ENCODE results near the gene GSE1.

GSE1 gene

DNA sequence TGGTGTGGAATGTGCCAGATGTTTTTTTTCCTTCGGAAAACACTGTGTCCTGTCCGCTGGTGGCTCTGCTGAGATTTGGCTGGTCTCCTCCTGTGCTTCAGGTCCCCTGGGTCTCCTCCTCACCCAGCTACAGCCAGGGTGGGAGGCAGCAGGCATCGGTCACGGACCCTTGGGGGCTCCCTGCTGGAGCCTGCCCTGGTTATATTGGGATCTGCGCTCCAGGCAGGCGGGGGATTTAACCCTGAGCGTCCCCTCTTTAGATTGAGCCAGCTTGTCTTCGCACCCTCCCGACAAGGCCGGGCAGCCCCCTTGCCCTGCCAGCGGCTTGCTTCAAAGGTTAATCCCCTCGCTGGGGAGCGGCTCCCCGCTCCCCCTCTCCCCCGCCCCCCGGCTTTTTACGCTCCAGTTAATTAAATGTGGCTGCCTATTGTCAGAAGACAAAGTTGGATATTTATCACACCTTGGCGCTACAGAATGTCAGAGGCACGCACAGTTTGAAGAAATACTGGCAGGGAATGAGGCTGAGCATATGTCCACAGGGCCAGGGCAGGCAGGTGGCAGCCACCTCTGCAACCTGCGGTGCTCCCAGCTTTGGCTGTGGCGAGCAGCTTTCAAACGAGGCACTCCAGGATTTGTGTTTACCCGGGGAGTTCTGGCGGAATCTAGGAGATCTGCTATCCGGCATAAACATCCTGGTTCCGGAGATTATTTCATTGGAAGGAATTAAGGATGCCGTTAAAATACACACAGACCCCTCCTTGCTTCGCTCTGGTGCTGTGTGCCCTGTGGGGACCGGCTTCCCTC lies 38.2 kb upstream of the GSE1 start:
- no peak for DNase-seq

DNA sequence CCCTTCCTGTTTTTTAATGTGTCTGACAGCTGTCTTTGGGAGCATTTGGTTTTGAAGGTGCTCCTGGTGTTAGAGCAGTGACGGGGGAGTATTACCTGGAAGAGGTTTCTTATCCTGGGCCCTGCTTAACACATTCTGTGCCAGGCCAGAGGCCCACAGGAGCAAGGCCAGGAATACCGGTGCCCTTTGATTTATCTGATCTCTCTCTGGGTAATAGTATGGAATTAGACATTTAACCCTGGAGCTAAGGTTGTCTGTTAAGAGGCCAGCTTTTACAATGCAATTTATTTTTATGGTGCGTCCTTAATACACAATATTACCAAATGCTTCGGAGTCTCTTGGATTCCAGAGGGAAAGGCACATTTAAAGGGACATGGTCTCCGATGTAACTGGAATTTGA lies 37.2 kb upstream of the GSE1 start:
- DNase-seq: no peak

DNA sequence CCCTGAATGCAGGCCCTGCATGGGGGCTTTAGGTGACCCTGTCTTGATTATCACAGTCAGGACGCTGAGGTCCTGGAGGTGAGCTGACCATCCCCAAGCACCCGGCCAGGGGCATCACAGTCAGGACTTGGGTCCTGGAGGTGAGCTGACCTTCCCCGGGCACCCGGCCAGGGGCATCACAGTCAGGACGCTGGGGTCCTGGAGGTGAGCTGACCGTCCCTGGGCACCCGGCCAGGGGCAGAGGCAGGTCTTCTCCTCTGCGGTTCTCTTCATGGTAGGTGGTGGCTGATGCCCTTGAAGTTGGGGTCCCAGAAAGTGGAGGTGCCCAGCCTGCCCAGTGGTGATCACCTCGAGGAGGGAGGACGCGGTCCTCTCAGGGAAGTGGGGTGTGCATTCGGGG lies 36.2 kb upstream of the GSE1 start:
- no peak for DNase-seq

DNA sequence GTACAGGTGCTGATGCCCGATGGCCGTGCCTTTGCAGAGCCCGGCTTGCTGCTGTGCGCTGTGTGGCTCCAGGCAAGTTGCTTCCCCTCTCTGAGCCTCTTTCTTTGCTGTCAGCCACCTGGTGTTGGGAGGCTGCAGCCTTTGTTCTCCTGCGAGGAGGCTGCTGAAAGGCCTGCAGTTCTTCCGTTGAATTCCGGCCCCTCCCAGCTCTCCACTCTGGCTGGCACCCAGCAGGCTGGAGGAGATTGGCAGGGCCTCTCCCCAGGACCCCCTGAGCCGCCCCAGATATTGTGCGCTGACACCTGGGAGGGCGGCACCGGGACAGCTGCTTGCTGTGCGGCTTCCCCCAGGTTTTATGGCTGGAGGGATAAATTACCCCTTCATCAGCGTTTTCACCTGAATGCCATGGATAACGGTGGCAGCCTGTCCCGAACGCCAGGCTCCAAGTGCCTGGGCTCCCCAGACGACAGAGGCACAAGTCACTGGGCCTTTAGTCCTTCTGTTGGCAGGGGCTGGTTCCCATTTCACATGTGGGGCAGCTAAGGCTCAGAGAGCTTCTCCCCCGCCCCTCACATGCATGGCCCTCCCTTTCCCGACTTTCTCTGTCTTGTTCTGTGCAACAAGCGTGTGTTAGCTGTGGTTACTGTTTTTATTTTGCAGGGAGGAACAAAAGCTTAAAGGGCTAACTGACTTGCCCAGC lies 35.1 kb upstream of the GSE1 start:
- peak; percentile 30 for DNase-seq

DNA sequence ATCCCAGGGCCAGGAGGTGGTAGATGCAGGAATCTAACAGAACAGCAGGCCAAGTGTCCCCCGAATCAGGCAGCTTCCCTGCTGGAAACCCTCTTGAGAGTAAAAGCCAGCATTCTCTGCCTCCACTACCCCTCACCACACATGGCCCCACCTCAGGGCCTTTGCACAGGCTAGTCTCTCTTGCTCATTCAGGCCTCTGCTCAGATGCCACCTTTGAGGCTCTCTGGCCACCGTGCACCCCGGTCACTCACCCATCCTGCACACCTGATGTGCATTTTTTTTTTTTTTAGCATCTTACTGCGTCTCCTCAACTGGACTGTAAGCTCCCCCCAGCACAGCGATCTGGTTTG lies 34.5 kb upstream of the GSE1 start:
- no peak for DNase-seq

DNA sequence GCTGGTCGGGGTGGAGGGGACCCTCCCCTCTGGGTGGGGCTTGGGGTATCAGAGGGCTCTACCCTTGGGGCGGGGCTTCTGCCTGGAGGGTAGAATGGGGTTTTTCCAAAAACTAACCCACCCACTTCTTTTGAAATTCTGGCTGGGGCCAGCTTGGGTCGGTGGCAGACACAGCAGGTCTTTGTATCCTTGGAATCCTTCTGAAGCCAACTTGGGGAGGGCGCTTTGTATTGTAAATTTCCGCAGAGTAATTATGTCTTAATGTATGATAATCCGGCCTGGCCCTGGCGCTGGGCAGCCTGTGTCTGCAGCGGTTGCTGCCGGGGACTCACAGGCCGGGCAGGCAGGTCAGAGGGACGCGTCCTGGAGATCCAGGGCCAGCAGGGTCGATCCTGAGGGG lies 33.9 kb upstream of the GSE1 start:
- DNase-seq: no peak

DNA sequence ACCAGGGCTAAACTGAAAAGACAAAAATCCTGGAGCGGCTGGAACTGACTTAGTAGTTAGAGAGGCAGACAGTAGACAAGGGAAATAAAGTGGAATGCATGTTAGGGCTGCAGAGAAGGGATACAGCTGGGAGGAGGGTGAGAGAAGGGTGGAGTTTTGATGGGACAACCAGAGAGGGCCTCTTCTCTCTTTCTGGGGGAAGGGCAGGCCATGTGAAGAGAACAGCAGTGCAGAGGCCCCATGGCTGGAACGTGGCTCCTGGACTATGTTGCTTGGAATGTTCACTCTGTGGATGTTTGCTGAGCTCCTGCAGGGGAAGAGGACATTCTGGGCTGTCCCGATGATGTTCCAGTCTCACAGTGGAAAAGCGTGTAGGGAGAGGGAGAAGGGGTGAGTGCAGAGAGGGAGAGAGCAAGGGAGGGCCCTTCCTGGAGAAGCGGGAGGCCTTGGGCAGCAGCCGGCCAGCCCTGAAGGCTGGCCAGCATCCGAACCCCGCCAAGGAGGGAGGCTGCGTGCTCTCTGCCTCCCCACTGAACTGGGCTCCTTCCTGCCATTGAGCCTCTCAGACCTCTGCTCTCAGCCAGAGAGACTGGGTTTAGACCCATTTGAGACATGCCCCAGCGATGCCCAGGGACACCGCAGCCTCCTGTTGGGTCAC lies 33.1 kb upstream of the GSE1 start:
- DNase-seq: no peak

DNA sequence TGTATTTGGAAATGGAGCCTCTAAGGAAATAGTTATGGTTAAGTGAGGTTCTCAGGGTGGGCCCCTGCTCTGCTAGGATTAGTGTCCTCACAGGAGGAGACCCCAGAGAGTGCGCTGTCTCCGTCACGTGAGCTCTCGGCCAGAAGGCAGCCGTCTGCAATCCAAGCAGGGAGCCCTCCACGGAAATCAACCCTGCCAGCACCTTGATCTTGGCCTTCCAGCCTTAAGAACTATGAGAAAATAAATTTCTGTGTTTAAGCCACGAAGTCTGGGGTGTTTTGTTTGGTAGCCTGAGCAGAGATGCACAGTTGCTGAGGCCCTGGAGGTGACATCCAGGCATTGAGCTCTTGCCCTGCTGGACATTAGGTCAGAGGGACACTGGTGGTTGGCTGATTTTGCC lies 32.4 kb upstream of the GSE1 start:
- DNase-seq: no peak

DNA sequence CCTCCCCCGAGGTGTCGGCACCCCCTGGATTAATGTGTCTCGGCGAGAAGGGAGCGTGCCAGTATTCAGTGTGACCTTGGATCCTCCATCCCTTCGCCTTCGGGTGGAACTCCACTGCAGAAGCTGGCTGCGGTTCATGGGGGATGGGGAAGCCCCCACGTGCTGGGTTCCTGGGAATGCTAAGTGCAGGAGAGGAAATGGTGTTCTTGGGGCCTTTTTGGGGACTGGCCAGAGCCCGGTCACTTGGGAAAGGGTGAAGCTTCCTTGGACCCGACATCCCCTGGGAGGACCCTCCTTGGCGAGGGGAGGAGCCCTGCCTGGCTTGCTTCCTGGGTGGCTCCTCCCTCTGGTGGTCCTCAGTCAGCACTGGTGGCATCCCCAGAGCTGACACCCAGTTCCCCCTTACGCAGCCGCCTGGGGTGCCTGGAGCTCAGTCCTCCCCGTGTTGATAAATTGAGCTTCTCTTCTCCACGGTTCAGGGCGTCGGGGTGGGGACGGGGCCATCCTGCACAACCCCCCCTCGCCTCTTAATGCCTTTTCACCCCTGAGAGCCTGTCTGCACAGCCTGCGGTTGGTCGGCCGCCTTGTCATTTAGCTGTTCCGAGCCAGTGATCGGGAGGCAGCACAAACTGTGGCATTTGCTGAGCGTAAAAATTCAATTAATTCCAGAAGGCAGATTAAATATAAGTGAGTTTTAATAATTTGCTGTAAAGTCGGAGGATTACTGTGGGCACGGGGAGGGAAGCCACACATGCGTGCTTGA lies 30.7 kb upstream of the GSE1 start:
- DNase-seq: no peak

DNA sequence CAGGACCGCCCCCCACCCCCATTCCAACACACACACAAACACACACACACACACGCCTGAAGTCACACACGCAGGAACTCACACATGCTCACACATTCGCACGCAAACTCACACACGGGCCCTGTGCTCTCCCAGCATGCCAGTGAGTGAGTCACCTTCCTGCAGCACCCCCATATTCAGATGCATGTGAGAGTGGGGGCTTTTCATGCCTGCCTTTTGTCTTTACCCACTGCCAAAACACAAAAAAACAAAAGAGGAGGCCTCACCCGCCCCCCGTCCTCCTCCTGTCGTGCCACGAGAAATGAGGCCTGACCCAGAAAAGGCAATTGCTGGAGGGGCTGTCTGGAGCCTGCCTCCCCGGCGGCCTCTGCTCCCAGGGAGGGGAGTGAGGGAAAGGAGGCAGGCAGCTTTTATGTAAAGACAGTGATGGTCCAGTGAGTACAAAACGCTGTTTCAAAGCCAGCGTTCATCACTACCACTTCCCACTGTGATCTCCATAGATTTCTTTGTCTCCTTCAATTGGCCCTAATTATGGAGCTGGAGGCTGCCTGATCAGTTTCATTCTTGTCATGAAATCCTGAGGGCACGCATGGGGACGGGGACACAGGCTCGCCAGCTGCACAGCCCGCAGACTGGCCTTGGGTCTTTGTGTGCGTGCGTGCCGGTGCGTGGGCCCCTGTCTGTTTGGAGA lies 29.5 kb upstream of the GSE1 start:
- DNase-seq: no peak

DNA sequence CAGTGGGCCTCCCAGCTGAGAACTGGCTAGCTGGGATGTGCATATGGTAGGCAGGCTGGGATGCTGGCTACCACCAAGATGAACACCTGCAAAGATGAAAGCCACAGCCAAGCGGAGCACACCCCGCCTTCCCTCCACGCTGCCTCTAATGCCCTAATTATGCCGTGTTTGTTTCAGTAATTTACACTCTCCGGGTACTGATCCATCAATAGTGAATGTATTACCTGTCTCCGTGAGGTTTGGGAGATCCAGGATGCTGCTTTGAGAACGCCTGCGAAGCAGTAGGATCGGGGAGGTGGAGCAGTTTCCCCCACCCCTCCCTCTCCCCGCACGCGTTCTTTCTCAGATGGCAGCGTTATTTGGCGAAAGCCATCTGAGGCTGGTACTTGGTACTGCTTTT lies 28.9 kb upstream of the GSE1 start:
- DNase-seq: no peak

DNA sequence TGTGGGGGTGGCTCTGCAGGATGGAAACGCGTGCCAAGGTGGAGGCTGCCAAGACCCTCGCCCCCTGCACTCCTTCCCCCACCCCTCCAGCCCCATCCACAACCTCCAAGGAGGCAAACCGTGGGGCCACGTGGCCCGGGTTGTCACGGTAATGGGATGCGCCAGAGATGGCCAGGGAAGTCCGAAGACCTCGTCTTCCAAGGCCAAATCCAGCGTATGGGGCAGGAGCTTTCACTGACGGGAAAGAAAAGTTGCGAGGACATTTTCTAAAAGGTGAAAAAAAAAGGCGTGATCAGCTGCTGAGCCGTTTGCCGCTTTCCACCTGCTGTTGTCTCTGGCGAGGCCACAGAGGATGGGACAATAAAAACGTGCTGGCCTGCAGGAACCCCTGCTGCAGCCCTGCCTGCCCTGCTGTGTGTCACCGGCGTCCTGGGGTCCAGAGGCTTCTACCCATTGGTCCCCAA lies 28.3 kb upstream of the GSE1 start:
- DNase-seq: no peak

DNA sequence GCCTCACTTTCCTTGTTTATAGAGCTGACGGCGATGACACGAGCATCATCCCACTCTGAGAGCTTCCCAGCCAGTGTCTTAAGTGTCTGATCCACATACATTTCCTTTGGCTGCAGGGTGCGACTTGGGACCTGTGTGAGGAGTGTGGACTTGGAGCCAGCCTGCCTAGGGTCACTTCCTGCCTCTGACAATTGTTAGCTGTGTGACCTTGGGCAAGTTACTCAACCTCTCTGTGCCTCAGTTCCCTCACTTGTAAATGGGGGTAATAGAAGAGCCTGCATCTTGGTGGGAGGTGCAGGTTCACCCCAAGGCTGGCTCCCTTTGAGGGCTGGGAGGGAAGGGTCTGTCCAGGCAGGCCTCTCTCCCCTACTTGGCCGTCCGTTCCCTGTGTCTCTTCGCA lies 27.4 kb upstream of the GSE1 start:
- no peak for DNase-seq

DNA sequence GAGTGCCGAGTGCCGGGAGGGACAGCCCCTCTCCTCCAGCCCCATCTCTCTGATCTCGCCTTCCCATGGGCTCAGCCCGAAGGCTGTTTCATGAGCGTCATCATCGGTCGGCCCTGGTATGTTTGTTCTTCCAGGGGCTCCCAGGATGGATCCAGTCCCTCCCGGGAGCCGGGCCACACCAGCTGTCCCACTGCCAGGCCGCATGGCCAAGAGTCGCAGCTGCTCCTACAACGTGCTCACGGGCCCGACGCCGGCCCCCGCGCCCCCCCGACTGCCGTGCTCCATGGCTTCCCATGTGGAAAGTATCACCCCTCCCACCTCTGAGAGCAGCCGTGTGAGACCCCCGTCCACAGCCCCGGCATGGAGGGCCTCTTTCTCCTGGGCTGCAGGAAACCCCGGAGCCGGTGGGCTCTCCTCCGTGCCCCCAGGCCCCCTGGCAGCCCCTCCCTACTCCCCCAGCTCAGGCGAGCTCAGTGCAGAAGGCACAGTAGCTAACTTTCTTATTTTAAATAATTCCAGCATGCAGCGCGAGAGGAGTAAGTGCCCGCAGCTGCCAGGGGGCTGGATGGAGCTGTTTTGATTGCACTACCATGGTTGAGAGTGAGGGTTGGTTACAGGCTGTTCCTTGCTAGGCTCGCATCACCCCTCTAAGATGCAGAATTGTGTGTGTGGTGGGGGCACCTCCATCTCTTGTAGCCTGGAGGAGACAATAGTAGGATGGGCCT lies 26.6 kb upstream of the GSE1 start:
- DNase-seq: no peak

DNA sequence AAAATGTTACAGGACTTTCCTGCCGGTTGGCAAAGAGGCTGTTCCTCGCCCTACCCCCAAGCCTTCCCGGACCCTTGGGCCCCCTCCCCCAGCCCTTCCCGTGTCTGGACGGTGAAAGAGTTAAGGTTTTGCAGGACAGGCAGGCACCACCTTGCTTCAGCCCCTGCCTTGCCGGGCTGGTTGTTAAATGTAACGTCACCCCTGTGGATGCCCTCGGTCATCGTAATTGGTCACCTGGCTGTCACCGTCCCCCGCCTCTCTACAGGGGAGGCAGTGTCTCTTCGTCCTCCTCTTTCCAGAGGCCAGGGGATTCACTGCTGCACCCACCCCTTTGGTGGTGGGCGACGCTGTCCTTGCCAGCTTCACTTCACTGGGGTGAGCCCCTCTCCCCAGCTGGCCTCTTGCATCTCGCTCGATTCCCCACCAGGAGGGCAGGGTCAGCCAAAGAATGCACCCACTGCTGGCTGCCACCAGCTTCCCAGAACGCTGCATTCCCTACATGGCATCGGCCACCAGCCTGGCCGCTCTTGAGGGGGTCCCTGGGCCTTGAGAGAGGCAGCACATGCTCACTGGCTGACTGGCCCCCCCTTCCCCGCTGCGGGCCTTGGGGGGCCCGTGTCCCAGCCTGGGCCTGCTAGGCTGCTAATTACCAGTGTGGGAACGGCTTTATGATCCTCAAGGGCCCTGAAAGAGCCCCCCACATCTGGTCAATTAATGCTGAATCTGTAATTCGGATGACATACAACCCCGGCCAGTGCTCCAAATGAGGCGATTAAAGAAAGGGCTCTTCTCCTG lies 25.2 kb upstream of the GSE1 start:
- no peak for DNase-seq

DNA sequence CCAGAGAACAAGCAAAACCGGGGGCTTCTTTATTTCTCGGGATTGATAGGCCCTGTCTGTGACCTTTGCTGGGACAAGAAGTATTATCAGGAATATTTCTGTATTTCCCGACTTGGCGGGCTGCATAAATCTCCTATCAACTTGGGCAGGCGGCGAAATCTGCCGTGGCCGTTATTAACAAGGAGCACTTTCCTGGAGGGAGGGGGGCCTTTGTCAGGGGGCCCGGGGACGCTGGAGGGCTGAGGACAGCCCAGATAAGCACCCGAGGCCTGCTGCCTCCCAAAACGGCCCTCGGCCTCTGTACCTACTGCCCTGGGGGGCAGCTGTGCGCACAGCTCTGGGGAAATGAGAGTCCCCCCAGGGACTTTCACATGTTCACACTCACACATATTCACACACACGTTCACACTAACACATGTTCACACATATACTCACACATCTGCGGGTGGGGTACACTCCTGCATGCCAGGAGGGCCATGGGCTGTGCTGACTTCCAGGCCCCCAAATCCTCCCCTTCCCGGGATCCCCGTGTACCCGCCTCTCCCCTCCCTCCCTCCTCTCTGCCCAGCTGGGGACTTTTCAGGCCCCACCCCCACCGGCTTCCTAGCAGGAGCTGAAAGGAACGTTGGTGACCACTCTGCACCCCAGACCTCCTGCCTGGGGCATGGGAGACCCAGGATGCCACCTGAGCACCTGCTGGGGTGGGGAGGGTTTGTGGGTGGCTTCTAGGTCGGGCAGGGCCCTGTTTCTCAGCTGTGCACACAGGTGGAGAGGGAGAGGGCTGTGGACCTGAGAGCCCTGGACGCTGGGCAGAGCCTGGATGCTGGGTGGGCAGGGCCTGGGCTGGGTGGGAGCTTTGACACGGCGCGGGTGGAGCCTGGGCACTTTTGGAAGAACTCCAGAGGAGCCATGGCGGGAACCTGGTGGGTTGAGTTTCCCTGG lies 24.3 kb upstream of the GSE1 start:
- DNase-seq: no peak

DNA sequence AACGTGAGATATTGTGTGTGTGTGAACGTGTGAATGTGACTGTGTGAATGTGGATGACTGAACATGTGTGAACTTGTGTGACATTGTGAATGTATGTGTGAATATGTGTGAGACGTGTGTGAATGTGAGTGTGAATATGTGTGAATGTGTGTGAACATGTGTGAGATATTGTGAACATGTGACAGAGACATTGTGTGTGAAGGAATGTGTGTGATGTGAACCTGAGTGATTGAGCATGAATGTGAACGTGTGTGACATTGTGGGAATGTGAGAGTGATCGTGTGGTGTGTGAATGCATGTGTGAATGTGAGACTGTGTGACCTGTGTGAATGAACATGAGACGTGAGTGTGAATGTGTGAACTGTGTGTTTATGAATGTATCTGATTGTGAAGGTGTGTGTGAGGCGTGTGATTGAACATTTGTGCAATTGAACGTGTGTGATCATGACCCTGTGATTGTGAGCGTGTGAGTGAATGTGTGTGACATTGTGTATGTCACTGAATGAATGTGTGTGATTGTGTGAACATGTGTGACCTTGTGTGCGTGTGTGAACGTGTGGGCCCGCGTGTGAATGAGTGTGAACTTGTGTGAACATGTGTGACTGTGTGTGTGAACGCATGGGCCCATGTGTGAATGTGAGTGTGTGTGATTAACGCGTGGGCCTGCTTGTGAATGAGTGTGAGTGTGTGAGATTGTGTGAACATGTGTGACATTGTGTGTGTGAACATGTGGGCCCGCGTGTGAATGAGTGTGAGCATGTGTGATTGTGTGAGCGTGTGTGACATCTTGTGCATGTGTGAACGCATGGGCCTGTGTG lies 23.2 kb upstream of the GSE1 start:
- no peak for DNase-seq

DNA sequence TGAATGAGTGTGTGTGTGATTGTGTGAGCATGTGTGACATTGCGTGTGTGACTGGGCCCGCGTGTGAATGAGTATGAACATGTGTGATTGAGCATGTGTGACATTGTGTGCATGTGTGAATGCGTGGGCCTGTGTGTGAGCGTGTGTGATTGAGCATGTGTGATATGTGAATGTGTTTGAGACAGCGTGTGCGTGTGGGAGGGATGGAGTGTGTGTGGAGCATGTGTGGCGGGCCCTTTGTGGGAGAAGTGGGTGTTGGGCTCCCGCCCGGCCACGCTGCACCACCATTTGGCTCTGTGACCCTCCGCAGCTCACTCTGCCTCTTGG lies 22.7 kb upstream of the GSE1 start:
- DNase-seq: no peak

DNA sequence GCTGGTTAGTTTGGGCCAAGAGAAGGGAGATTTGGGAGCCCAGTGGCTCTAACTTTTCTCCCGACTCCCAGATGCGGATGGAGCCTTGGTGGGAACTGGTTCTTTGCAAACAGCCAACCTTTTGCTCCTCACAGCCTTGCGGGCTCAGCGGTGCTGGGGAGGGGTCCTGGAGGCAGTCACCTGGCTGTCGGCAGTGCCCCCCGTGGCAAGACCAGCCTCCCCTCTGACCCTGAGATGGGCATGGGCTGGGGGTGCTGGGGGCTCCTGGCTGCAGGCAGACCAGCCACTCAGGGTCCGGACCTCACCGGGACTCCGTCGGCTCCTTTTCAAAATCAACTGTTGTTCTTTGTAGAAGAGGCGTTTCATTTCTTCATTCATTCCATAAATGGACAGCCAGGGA lies 21.7 kb upstream of the GSE1 start:
- DNase-seq: no peak

All from MV-4-11 (cell line).